GM20431 (cell line): ENCODE measurements around the gene POLH.
"Not testable (repeated sequence)": the region's sequence is repeated elsewhere in the genome, so short reads cannot be mapped to it uniquely, and the experiment has no call there.

ENCODE experiments used
- in situ Hi-C: fragments of 300-500 bp; cut with MseI, MboI; formaldehyde crosslinking; loops from one replicate; pipeline ENCODE4 v1.15.0; 2020; ENCODE audit warnings: low sequenced_read_pairs; ENCODE audit not compliant: unreplicated experiment

Gene POLH

DNA sequence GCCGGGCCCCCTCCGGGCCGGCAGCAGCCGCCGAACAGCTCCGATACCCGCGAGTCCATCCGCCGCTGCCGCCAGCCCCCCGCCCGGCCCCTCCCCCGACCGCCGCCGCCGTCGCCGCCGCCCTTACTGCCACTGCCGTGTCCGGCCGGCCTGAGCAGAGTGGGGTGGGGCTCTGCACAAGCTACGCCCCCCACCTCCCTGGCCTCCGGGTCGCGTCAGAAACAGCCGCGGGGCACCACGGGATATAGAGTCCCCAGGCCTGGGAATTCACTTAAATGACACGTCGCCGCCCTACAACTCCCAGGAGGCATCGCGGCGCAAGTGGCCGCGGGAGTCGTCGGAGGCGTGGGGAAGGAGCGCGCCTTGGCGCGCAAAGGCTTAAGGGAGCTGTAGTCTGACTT, 53.1 kb downstream of the POLH start, which contains the start of gene GTPBP2:
GTPBP2 (minus strand) TSS at position 161 of the 401 bp plus-strand sequence; CDS start at position 59, 102 bp downstream.
- in situ Hi-C loops: no loop called here

DNA sequence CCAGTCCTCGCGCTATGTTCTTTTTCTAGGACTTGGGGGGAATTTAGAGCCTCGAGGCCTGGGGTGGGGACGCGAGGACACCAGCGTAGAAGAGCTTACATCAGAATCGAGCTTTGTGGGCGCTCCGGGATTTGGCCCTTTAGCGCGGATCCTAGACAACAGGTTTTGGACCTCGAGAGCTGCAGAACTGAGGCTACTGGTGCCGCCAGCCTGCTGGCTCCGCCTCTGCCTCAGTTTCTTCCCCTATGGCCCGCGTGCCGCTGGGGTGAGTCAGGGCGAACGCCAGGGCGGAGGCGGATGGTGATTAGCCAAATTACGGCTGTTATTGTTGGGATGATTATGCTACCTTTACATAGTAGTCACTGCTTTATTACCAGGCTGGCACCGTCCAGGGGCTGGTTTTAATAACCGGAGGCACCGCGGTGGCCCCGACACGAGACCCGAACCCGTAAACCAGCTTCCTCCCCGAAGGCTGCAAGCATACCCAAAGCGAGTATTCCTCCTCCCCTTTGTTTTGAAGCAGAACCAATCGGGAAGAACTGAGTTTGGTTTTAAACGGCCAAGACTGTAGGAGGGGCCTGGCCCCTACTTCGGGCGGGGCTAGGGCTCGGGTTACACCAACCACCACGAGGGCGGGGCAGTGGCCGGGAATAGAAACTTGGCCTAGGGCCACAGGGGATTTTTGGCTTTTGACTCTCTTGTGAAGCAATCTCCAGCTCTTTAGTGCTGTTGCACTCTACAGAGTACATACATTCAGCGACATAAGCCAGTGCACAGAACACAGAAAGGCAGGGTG, 53.7 kb downstream of the POLH start:
- in situ Hi-C loops: no loop called here

DNA sequence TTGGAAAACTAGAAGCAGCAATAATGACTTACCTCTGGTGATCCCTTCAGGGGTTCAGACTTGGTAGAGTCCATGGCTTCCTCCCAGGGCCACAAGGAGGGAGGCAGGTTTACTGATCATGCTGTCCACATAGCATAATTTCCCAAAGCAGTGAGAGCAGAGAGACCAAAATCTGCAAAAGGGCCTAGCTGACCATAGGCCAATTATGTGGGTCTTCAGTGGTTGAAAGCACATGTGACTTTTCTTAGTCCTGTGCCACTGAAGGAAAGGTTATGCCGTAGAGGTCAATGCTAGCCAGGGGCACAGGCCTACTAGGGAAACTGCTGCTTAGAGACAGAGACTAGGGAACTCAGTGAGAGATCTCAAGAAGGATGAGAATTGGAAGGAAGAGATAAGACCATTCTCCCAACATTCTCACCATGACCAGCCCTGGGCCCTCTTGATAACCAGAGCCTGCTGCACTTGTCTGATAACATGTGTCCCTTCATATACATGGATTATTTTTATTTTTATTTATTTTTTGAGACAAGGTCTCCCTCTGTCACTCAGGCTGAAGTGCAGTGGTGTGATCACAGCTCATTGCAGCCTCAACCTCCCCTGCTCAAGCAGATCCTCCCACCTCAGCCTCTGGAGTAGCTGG, 55.1 kb downstream of the POLH start:
- in situ Hi-C loops: no loop called here

DNA sequence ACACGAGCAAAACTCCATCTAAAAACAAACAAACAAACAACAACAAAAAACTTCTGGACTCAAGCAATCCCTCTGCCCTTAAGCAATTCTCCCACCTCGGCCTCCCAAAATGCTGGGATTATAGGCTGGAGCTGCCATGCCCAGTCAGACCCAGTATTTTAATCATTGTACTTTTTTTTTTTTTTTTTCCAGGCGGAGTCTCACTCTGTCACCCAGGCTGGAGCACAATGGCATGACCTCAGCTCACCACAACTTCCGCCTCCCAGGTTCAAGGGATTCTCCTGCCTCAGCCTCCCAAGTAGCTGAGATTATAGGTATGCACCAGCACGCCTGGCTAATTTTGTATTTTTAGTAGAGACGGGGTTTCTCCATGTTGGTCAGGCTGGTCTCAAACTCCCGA, 57.0 kb downstream of the POLH start:
- in situ Hi-C loops: not testable (repeated sequence)

DNA sequence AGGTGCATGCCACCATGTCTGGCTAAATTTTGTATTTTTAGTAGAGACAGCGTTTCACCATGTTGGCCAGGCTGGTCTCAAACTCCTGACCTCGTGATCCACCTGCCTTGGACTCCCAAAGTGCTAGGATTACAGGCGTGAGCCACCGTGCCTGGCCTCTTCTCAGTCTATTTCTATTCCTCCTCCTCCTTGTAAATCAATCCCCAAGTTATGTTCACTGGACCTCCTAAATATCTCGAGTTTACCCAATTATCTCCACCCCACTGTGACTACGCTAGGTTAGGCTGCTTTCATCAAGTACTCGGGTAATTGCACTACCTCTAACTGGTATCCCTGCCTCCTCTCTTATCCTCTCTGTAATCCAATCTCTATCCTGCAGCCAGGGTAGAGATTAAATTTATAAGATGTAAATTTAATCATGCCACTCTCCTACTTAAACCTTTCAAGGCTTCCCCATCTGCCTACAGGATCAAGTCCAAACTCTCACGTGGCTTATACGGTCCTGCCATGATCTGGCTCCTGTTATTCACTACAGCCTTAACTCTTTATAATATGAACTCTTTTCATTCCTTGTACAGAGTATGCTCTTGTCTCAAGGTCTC, 58.8 kb downstream of the POLH start:
- in situ Hi-C loops: no loop called here

DNA sequence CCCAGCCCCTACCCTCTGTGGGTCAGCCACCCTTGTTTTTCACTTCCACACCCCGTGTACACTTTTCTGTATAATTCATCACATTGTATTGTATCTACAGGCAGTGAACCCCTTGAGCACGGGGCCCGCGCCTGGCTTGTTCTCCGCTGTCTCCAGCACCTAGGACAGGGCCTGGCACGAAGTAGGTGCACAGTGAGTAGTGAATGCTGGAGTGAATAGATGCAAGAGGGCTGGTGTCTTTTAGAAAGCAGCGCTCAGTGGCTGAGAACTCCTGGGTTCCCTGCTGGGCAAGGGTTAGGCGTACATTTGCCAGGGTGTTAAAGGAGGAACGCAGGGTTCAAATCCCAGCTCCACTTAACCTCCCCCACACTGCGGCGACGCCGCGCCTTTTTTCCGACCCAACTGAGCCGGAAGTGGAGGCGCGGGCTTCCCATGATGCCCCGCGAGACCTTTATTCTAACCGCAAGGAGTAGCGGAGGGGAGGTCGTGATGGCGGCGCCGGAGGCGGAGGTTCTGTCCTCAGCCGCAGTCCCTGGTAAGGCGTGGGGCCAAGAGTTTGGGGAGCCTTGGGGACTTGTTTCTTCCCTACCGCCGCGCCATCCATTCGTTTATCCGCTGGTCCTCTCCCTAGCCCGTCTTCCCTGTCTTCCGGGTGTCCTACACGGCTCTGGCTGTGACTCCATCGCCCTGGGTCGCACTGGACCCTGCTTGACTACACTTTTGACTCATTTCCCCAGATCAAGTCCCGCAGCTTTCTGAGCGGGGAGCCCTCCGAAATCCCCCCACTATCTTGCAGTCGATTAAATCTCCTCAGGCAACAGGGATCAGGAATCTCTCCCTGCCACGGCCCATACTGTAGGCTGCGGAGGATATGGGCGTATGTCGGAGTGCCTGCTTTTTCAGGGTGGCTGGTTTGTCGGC, 59.7 kb downstream of the POLH start, which contains the start of gene MAD2L1BP:
MAD2L1BP (plus strand) TSS at position 454 of the 921 bp plus-strand sequence; CDS start at position 490, 36 bp downstream.
- in situ Hi-C loops: no loop called here

DNA sequence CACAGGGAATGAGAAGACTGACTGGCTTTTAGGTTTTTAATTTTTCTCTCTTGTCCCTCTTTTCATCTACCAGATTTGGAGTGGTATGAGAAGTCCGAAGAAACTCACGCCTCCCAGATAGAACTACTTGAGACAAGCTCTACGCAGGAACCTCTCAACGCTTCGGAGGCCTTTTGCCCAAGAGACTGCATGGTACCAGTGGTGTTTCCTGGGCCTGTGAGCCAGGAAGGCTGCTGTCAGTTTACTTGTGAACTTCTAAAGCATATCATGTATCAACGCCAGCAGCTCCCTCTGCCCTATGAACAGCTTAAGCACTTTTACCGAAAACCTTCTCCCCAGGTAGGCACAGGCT, 60.3 kb downstream of the POLH start:
- in situ Hi-C loops: no loop called here

DNA sequence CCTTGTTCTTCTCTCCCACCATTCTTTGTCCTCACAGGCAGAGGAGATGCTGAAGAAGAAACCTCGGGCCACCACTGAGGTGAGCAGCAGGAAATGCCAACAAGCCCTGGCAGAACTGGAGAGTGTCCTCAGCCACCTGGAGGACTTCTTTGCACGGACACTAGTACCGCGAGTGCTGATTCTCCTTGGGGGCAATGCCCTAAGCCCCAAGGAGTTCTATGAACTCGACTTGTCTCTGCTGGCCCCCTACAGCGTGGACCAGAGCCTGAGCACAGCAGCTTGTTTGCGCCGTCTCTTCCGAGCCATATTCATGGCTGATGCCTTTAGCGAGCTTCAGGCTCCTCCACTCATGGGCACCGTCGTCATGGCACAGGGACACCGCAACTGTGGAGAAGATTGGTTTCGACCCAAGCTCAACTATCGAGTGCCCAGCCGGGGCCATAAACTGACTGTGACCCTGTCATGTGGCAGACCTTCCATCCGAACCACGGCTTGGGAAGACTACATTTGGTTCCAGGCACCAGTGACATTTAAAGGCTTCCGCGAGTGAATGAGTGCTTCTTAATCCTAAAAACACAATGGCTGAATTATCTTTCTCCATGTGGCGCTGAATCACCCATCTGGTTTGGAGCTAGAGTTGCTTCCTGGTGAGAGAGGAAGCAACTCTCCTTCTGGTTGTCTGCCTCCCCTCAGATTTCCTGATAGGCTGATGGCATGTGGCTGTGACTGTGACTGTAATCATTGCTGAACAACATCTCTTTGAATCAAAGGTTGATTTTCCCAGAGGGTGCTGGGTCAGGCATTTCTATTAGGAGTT, 64.2 kb downstream of the POLH start:
- in situ Hi-C loops: no loop called here

DNA sequence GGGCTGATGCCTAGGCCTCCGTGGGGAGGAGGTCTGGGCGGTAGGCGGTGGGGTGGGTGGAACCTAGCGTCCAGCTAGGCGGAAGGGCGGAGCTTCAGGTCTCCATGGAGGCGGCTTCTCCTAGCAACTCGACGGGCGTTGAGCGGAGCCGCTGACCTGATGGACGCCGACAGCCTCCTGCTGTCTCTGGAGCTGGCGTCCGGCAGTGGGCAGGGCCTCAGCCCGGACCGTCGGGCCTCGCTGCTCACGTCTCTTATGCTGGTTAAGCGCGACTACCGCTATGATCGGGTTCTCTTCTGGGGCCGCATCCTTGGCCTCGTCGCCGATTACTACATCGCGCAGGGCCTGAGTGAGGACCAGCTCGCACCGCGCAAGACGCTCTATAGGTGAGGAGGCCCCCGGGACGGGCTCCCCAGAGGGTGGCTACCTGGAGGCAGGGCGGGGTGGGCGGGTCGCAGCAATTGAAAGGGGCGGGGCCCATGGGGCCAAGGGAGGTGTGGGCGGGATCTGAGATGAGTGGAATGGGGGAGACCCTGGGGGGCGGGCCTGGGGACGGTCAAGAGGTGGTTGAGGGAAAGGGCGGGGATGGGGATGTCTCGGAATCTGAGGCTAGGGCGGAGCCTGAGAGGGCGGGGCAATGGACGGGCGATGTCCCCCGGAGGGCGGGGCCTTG, 69.1 kb downstream of the POLH start, which contains the start of gene RSPH9:
RSPH9 (plus strand) TSS at position 97 of the 673 bp plus-strand sequence; CDS start at position 160, 63 bp downstream.
- in situ Hi-C loops: no loop called here

DNA sequence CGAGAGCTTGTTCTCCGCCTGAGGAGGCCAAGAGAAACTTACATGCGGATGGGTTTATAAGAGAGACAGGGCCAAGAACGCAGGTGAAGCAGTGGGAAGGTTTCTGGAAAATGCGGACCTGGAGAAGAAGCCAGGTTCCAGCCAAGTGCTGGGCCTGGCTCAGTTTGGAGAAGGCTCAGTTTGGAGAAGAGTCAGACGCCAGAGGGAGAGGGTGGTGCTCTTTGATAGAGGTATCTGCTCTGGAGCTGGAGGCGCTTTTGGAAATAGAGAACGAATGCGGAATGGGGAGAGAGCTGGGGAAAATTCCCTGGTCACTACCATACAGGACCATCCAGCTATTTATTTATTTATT, 69.6 kb downstream of the POLH start:
- in situ Hi-C loops: no loop called here

DNA sequence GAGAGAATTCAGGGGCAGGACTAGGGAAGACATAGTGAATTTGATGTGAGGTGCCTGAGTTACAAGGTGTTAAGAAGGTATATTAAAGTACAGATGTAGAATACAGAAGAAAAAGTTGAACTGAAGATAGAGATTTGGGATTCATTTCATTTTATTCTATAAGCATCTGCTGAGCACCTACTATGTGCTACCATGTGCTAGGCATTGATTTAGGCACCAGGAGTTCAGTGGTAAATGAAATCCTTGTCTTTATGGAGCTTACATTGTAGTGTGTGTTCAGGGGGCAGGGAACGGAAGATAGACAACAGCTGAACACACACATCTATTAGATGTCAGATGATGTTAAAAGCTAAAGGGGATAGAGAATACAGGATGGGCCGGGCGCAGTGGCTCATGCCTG, 71.6 kb downstream of the POLH start:
- in situ Hi-C loops: no loop called here

DNA sequence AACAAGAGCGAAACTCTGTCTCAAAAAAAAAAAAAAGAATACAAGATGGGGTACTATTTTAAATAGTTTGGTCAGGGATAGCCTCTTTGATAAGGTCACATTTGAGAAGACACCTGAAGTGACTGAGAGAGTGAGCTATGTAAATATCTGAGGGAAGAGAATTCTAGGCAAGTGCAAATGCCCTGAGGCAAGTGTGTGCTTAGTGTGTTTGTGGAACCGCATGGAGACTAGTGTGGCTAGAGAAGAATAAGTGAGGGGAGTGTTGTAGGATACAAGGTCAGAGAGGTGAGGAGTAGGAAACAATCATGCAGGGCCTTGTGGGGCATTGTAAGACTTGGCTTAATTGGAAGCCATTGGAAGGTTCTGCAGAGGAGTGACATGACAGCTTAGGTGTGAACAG, 72.3 kb downstream of the POLH start:
- in situ Hi-C loops: no loop called here

DNA sequence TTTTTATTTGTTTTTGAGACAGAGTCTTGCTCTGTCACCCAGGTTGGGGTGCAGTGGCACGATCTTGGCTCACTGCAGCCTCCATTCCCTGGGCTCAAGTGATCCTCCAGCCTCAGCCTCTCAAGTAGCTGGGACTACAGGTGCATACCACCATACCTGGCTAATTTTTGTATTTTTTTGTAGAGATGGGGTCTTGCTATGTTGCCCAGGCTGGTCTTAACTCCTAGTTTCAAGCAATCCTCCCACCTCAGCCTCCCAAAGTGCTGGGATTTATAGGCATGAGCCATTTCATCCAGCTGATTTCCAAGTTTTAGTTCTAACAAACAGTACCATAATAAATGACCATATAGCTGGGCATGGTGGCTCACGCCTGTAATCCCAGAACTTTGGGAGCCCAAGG, 76.8 kb downstream of the POLH start:
- in situ Hi-C loops: not testable (repeated sequence)

DNA sequence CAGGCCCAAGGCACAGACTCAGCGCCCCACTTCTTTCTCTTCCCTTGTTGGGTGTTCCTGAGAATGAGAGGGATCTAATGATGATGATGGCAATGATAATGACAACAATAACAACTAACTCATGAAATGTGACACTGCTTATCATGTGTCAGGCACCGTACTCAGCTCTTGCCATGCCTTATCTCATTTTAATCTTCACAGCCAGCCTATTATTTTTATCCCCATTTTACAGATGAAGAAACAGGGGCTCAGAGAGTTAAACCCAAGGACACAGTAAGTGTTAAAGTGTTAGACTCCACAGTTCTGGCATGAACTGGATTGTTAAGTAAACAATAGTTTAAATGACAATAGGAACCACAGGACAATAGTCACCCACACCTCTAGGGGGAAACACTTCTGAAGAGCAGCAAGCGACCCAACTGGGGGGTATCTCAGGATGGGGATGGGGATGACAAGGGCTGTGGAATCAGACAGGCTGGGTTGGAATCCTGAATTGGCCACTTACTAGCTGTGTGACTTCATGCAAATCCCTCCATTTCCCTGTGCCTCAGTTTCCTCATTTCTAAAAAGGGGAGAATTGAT, 81.3 kb downstream of the POLH start:
- in situ Hi-C loops: no loop called here

DNA sequence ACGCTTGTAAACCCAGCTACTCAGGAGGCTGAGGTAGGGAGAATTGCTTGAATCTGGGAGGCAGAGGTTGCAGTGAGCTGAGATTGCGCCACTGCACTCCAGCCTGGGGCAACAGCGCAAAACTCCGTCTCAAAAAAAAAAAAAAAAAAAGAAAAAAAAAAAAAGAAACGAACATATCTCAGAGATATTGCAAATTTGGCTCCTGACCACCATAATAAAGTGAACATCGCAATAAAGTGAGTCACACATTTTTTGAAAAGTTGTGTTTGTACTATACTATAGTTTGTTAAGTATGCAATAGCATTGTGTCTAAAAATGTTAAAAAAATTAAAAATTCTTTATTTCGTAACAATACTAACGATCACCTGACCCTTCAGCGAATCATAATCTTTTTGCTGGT, 82.2 kb downstream of the POLH start:
- in situ Hi-C loops: no loop called here

DNA sequence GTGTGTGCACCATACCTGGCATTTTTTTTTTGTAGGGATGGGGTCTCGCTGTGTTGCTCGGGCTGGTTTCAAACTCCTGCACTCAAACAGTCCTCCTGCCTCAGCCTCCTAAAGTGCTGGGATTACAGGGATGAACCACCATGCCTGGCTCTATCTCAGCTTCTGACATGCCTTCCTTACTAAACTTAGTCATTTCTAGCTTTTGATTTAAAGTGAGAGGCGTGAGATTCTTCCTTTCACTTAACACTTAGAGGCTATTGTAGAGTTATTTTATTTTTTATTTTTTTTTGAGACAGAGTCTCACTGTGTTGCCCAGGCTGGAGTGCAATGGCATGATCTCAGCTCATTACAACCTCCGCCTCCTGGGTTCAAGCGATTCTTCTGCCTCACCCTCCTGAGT, 87.0 kb downstream of the POLH start:
- in situ Hi-C loops: loop anchor here (10.0 kb wide), 1 partner anchor 92 kb away; no protein-coding TSS in a partner anchor
